ENCODE measurements around the gene MYO7A.

MYO7A gene

GRCh38 chr11:77193911-77194830 lies 66.1 kb downstream of the MYO7A start:
- in situ Hi-C loops (cut with MboI; ENCODE audit: low sequenced_read_pairs), result no loop called here

GRCh38 chr11:77195071-77195755 lies 67.2 kb downstream of the MYO7A start:
- in situ Hi-C loops (cut with MboI; ENCODE audit: low sequenced_read_pairs), result no loop called here

- in situ Hi-C loops (cut with MboI; ENCODE audit: low sequenced_read_pairs), result no loop called here
Measured at GRCh38 chr11:77196961-77197360, 68.9 kb downstream of the MYO7A start.

- in situ Hi-C loops (cut with MboI; ENCODE audit: low sequenced_read_pairs), result no loop called here
Measured at GRCh38 chr11:77197626-77198320, 69.7 kb downstream of the MYO7A start.

GRCh38 chr11:77198440-77198849 lies 70.4 kb downstream of the MYO7A start:
- in situ Hi-C loops (cut with MboI; ENCODE audit: low sequenced_read_pairs), result no loop called here

- in situ Hi-C loops (cut with MboI; ENCODE audit: low sequenced_read_pairs), result no loop called here
Measured at GRCh38 chr11:77199137-77199745, 71.2 kb downstream of the MYO7A start.

- in situ Hi-C loops (cut with MboI; ENCODE audit: low sequenced_read_pairs), result no loop called here
Measured at GRCh38 chr11:77200351-77201268, 72.6 kb downstream of the MYO7A start.

GRCh38 chr11:77201370-77201769 lies 73.3 kb downstream of the MYO7A start:
- in situ Hi-C loops (cut with MboI; ENCODE audit: low sequenced_read_pairs), result no loop called here

GRCh38 chr11:77201991-77202841 lies 74.2 kb downstream of the MYO7A start:
- in situ Hi-C loops (cut with MboI; ENCODE audit: low sequenced_read_pairs), result no loop called here

GRCh38 chr11:77202941-77203900 lies 75.2 kb downstream of the MYO7A start:
- in situ Hi-C loops (cut with MboI; ENCODE audit: low sequenced_read_pairs), result no loop called here

GRCh38 chr11:77203901-77204753 lies 76.1 kb downstream of the MYO7A start:
- in situ Hi-C loops (cut with MboI; ENCODE audit: low sequenced_read_pairs), result no loop called here

- in situ Hi-C loops (cut with MboI; ENCODE audit: low sequenced_read_pairs), result no loop called here
Measured at GRCh38 chr11:77204754-77205466, 76.9 kb downstream of the MYO7A start.

- in situ Hi-C loops (cut with MboI; ENCODE audit: low sequenced_read_pairs), result no loop called here
Measured at GRCh38 chr11:77205467-77206263, 77.6 kb downstream of the MYO7A start.

- in situ Hi-C loops (cut with MboI; ENCODE audit: low sequenced_read_pairs), result no loop called here
Measured at GRCh38 chr11:77206264-77207018, 78.4 kb downstream of the MYO7A start.

- in situ Hi-C loops (cut with MboI; ENCODE audit: low sequenced_read_pairs), result no loop called here
Measured at GRCh38 chr11:77207019-77207485, 79.0 kb downstream of the MYO7A start.
